ENCODE data around the gene SURF6.
"Not testable (repeated sequence)": the region's sequence is repeated elsewhere in the genome, so short reads cannot be mapped to it uniquely, and the experiment has no call there.

Gene SURF6

DNA sequence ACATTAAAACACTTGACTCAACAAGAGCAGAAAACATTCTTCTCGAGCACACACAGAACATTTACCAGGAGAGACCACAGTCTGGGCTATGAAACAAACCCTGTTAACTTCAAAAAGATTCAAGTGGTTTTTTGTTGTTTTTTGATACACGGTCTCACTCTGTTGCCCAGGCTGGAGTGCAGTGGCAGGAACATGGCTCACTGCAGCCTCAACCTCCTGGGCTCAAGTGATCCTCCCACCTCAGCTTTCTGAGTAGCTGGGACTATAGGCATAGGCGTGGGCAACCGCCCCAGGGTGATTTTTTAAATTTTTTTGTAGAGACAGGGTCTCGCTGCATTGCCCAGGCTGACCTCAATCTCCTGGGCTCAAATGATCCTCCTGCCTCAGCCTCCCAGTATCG lies 9.0 kb downstream of the SURF6 start:
- not testable (repeated sequence) for DNase-seq (ENCODE audit: low read depth)

DNA sequence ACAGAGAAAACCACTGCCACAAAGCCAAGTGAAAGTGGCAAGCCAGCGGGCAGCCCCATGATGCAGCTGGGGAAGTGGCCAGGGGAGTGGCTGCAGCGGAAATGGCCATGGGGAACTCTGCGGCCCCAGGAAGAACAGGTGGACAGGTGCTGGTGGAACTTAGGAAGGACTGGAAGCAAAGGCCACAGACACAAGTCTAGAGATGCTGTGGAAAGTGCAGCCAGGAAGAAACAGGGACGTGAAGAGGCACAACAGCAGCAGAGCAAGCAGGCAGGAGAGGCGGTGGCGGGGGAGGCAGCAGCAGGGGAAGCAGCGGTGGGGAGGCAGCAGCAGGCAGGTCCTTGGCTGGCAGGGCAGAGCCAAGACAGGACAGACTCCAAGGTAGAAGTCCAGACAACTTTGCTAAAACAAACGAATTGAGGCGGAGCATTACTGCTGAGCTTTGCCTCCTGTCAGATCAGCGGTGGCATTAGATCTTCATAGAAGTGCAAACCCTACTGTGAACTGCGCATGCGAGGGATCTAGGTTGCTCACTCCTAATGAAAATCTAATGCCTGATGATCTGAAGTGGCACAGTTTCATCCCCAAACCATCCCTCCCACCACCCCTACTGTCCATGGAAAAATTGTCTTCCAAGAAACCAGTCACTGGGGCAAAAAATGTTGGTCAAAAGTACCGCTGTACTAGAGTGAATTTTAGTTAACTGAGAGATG lies 11.8 kb downstream of the SURF6 start:
- no peak for DNase-seq (ENCODE audit: low read depth)

DNA sequence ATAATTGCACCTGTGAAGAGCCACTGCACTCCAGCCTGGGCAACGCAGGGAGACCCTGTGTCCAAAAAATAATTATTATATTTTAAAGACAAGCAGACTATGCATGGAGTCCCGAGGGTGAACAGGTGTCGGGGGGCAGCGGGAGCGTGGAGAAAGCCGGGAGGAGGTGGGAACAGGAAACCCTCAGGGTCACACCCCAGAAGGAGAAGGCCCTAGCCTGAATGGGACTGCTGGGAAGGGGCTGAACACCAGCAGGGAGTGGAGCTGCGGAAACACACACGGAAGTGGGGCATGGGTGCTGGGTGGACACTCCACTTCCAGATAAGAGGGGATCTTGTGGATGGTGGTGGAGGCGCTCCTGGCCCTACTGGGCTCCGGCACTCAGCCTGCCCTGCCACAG lies 12.8 kb downstream of the SURF6 start:
- DNase-seq (ENCODE audit: low read depth): no peak

DNA sequence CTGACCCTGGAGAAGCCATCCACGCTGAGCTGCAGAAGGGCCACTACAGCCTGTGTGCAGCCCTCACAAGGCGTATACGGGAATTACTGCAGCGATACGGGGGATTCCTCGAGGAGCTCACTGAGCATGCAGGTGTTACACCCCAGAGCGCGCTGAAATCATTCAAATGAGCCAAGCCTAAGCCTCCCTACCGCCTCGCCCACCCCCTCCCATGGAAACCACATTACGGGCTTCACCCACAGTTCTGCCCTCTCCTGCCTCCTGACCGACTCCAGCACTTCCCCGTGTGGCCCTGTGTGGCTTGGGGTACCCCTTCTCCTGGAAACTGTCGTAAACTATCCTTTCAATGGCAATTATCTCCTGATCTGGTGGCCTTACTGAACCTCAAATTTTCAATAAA lies 13.3 kb downstream of the SURF6 start:
- DNase-seq (ENCODE audit: low read depth): no peak

DNA sequence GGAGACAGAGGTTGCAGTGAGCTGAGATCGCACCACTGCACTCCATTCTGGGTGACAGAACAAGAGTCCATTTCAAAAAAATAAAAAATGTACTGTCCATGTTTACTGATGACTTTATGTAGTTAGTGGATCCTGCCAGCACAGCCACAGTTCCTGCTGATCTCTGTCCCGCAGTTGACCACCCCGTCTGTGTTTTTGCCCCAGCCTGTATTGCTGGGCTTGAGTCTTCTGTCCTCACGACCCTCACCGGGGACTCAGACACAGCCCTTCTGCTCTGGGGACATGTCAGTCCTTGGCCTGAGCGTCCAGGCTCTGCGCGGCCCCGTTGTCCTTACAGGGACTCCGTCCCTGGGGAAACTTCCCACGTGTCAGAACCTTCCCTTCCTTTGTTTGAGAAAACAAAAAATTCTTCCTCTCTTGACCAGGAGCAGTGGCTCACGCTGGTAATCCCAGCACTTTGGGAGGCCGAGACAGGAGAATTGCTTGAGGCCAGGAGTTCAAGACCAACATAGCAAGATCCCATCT lies 14.5 kb downstream of the SURF6 start:
- DNase-seq (ENCODE audit: low read depth): no peak

DNA sequence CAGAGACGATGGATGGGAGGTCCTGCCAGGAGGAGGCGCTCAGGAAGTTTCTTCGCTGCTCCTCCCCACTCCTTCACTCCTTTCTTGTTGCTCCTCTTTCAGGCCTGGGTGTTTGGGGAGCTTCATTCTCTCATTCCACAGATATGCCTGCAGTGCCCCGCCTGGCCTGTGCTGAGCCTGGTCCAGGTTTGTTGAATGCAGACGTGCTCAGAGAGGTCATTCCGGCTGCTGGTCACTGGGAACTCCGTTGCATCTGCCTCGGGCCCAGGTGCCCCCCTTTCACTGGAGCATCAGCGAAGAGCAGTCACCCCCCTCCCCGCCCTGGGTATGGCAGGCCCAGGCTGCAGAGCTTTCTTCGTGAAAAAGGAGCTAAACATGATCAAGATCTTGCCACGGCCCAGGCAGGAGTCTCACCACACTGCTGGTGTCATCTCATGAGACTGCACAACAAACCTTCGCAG lies 15.5 kb downstream of the SURF6 start:
- no peak for DNase-seq (ENCODE audit: low read depth)

DNA sequence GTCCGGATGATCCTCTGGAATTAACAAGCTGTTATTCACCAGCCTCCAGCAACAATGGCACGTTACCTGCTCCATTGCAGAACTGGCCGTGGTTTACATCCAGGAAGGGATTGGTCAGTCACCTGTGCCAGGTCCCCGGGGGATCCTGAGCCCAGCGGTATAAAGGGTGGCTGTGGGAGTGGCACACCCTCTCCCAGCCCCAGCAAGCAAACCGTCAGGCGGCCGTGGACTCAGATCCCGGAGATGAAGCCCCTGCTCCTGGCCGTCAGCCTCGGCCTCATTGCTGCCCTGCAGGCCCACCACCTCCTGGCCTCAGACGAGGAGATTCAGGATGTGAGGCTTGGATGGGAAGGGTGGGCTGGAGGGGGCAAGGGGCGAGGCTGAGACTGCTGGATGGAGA lies 18.4 kb downstream of the SURF6 start:
- not testable (repeated sequence) for DNase-seq (ENCODE audit: low read depth)

DNA sequence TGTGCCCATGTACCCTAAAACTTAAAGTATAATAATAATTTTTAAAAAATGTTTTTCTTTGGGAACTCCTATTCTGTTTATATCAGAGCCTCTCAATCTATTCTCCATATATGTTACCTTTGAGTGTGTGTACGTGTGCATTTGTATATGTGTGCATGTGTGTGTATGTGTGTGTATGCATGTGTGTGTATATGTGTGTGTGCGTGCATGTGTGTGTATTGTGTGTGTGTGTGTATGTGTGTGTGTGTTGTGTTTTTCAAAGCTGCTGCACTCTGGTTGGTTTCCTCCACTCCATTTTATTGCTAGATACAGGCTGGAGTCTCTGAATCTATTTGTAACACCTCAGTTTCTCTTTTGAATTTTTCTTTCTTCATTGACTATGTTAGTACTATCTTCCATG lies 20.0 kb downstream of the SURF6 start:
- no peak for DNase-seq (ENCODE audit: low read depth)

DNA sequence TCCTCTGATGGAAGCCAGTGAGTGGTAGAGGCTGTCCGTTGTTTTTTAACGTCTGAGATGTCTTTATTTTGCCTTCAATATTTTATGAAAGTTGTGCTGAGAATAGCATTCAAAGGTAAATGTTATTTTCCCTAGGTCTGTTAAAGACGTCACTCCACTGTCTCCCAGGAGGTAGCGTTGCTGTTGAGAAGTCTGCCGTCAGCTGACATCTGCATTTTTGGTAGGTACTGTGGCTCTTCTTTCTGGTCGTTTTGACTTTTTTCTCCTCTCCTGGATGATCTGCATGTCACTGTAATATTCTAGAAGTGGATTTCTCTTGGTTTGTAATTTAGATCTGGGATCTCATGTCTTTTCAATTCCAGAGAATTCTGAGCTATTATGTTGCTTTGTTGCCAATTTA lies 26.4 kb downstream of the SURF6 start:
- DNase-seq (ENCODE audit: low read depth): no peak

DNA sequence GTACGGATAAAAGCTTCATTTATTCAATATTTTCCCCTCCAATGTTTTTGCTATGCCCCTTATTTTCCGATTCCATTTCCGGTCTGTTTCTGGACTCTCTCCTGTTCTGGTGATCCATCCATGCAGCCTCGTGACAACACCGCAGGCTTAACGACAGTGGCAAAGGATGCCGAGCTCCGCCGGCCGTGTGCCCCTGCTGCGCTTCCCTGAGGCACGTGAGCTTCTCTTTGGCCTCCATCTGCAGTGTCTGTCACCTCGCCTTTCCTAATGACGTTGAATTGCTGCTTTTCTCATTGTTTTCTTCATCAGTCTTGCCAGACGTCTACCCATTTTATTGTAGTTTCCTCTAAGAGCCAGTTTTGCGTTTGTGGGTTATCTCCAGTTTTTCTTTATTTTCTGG lies 28.7 kb downstream of the SURF6 start:
- no peak for DNase-seq (ENCODE audit: low read depth)

DNA sequence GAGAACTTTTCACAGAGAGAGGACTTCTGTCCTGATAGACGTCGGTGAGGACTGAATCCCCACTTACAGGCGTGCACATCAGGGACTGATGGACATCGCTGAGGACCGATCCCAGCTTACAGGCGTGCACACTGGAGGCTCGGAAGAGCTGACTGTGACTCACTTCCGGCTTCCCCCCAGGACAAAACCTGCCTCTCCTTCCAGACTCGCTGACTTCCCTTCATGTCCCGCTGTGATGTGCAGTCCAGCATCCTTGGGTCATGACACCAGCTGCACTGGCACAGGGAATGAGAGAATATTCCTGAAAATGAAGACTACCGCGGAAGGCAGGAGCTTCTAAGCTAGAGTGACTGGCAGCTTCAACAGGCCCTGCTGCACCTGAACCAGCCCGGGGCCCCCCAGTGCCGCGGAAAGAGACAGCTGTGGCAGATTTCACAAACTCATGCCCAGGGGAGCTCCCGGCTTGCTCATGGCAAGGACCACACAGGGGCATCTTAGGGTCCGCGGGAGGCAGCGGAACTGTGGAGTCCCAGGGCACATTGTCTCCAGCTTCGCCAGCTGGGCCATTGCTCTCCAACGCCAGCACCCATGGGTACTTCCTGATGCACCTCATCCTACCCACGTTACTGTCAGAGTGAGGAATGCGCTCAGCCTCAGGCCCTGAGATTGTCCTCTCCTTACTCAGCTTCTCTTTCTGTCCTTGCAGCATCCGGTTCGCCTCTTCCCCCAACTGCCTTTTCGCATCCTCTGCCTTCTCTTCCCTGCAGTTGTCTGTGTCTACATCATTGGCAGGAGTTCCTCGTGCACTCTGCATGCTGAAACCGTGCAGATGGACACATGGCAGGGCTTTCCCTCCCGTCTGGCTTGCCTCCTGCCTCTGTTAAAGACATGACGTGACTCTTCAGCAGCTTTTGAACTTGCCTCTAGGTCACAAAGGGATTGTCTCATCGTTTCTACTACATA lies 29.5 kb downstream of the SURF6 start:
- peak; percentile 16 for DNase-seq (ENCODE audit: low read depth)

DNA sequence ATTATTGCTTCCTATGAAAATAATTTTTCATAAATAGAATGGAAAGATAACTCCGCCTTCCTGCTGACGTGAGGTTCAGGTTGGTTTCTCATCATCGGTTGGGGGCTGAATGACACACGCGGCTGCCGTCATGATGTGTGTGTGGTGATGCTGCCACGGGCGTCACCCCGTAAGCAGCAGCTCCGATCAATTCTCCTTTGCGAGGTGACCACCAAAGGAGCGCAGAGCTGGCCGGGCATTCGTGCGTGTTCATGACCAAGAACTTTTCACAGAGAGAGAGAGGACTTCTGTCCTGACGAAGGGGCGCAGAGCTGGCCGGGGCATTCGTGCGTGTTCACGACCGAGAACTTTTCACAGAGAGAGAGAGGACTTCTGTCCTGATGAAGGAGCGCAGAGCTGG lies 30.3 kb downstream of the SURF6 start:
- no peak for DNase-seq (ENCODE audit: low read depth)

DNA sequence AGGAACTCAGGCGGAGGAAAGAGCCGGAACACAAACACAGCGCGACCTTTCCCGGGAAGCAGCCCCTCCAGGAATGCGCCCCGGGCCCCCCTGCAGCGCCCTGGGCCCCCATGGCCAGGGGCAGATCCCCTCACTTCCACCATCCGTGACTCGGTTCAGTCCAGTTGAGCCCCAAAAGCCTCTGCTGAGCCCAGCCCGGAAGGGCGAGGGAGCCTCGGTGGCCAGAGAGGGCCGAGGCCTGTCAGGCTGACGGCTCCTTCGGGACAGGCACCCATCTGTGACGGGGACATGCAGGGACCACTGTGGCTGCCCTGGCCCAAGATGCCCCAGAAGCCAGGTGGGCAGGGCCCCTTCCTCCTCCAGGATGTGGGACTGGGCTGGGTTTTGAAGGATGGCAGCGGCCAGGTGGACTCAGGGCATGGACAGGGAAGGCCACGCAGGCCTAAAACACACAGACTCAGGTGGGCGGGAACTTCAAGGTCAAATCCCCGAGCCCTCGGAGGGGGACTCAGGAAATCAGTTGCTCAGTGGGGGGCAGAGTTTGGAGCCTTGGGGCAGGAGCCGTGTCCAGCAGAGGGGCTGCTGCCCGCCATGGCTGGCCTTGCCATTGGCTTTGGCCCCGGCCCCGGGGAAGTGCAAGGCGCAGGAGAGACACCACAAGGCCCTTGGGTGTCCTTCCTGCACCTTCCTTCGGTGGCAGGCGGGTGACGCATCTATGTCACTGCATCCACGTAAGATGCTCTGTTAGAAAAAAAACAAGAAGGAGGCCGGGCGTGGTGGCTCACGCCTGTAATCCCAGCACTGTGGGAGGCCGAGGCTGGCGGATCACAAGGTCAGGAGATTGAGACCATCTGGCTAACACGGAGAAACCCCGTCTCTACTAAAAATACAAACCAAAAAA lies 31.3 kb downstream of the SURF6 start:
- DNase-seq (ENCODE audit: low read depth): no peak

DNA sequence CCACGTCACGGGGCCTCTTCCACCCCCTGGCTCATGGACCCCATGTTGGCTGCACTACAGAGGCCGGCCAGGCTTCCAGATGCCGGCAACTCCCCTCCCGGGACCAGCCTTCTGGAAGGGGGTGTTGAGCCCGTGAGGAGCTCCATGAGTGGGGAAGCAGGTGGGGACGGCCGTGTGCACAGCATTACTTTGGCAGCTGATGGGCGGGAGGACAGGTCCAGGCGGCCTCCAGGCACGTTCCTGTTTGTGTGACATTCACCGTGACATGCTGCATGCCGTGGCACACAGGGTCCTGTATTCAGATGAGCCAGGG lies 31.9 kb downstream of the SURF6 start:
- no peak for DNase-seq (ENCODE audit: low read depth)

DNA sequence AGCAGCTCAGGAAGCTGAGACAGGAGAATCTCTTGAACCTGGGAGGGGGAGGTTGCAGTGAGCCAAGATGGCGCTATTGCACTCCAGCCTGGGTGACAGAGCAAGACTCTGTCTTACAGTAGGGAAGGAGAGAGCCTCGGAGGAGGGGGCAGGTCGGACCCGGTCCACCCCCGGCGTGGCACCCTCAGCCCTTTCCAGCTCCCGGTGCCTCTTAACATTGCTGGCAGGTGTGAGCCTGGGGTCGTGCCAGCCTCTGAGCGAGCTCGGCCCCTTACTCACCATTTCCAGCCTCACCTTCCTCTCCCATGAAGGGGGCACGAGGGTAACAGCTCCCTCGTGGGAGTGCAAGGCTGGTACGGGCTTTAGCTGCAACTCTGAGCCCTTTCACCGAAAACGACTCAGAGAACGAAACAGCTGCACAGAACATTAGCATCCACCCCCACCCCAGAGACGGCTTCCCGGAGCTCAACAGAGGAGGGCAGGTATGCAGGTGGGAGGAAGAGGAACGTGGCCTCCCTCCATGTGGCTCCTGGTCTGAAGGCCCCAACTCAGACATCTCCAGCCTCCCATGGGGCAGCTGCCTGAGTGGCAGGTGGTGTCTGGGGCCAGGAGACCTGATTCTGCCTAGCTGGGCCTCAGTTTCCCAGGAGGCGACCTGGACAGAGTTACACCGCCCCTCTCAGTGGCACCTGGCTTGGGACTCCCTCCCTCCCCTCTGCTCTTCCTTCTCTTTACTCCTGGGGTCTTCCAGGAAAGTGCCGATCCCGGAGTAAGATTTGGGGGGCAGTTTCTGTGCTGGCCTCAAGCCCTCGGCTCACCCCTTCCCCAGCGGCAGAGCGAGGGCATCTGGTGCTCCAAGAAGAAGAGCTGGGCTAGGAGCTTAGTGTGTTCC lies 32.5 kb downstream of the SURF6 start:
- no peak for DNase-seq (ENCODE audit: low read depth)

DNA sequence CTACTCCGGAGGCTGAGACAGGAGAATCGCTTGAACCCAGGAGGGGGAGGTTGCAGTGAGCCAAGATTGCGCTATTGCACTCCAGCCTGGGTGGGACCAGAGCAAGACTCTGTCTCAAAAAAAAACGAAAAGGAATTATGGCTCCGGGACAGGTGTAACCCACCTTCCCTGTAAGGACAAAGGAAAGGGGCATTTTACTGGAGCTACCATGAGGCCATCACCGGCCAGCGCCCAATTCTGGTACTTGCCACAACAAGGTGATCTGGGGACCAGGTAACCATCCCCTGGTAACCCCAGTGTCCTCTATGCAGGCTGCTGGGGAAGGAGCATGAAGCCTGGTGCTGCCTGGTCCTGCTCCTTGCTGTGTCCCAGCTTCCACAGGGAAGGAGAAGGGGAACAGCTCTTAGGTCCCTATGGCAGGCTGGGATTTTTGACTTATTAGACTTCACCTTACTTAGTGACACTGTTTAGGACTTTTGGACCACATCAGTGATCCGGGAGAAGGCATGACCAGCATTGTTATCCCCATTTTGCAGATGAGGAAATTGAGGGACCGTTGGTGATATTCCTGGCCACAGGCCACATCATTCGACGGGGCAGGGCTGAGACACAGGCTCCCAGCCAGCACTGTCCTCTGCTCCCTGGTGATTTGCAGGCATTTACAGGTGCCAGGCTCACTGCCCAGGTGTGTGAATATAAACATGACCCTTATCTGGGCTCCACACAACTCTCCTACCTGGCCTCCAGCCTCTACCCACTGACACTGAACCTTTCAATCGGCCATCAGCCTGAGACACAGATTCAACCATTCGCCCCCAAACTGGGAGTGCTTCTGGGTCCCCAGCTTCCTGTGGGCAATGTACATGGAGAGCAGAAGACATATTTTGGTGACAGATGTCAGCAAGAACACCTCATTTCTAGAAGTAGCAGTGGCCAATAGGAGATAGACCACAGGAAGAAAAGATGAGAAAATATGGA lies 34.4 kb downstream of the SURF6 start:
- DNase-seq (ENCODE audit: low read depth): no peak

DNA sequence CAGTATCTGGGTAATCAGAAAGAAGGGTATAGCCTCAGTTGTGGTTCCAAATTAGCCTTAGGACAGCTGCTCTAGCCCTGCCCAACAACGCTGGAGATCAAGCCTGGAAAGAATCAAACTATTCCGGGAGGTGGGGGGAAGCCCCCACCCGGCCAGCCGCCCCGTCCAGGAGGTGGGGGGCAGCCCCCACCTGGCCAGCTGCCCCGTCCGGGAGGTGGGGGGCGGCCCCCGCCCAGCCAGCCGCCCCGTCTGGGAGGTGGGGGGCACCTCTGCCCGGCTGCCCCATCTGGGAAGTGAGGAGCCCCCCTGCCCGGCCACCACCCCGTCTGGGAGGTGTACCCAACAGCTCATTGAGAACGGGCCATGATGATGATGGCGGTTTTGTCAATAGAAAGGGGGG lies 36.0 kb downstream of the SURF6 start:
- DNase-seq (ENCODE audit: low read depth): not testable (repeated sequence)

DNA sequence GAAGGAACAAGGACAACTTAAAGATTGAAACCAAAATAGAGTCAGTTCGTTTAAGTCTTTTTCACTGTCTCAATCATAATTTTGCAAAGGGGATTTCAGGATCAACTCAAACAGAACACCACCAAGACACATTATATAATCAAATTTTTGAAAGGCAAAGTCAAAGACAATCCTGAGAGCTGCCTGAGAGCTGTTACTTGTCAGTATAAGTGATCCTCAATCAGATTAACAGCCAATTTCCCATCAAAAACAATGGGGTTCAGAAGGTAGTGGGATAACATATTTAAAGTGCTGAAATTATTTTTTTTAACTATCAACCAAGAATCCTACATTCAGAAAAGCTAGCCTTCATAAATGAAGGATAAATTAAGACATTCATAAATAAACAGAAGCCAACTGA lies 41.7 kb downstream of the SURF6 start:
- DNase-seq (ENCODE audit: low read depth): no peak

DNA sequence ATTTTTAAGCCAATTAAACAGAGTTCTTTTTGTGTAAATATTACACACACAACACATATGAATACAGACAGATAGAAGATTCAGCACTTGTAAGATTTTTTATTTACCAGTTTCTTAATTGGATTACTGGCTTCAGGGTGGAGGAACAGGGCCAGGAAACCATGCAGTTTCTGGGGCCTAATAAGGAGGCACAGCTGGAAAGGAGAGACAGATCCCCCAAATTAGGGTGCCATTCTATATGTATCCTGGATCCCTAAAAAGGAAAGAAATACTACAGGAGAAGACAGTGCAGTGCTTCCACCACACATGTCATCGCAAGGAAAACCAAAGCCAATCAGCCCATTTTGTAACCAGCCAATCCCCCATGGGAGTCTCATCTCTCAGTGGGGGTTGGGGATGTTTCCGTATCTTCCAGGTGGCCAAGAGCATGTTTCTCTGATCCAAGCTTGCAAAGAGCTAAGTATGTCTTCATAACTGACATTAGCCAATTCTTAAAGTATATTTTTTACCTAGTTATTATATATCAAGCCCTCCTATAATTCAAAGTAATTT lies 45.2 kb downstream of the SURF6 start:
- no peak for DNase-seq (ENCODE audit: low read depth)

DNA sequence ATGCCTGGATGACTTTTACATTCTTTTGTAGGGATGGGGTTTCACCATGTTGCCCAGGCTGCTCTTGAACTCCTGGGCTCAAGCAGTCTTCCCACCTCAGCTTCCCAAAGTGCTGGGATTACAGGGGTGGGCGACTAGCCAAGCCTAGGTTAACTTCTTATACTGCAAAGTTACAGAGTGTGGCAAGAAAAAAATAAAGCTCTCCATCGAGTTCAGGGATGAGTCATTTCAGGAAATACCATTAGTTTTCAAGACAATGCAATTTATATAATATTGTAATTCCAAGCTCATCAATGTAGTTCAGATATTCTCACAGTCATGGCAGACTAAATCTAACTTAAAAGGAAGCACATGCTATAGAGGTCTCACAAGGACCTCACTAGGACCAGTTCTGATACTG lies 49.5 kb downstream of the SURF6 start:
- DNase-seq (ENCODE audit: low read depth): no peak
